ENCODE results near the gene PLXDC1.
"Not testable (repeated sequence)": the region's sequence is repeated elsewhere in the genome, so short reads cannot be mapped to it uniquely, and the experiment has no call there.

Gene PLXDC1

DNA sequence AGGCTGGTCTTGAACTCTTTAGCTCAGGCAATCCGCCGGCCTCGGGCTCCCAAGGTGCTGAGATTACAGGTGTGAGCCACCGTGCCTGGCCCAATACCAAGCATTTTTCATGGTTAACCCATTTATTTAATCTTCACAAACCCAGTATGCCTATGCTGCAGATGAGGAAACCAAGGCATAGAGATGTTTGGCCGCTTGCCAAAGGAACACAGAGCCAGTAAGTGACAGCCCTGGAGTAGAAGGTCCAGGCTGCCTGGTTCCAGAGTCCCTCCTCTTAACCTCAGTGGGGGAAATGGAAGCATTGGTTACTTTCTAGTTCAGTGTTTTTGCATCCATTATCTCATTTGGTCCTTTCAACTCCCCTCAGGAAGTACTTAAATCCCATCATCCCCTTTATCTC is 29.9 kb upstream of the PLXDC1 start:
- DNase-seq (ENCODE audit: low read depth) = no peak

- no peak for DNase-seq (ENCODE audit: low read depth)
Measured at GRCh38 chr17:39178536-39178935, 27.1 kb upstream of the PLXDC1 start.

- no peak for DNase-seq (ENCODE audit: low read depth)
Measured at GRCh38 chr17:39177256-39177655, 25.8 kb upstream of the PLXDC1 start.

- no peak for DNase-seq (ENCODE audit: low read depth)
Measured at GRCh38 chr17:39175695-39176093, 24.3 kb upstream of the PLXDC1 start.

- peak; percentile 63 for DNase-seq (ENCODE audit: low read depth)
Measured at GRCh38 chr17:39174920-39175694, 23.7 kb upstream of the PLXDC1 start.

DNA sequence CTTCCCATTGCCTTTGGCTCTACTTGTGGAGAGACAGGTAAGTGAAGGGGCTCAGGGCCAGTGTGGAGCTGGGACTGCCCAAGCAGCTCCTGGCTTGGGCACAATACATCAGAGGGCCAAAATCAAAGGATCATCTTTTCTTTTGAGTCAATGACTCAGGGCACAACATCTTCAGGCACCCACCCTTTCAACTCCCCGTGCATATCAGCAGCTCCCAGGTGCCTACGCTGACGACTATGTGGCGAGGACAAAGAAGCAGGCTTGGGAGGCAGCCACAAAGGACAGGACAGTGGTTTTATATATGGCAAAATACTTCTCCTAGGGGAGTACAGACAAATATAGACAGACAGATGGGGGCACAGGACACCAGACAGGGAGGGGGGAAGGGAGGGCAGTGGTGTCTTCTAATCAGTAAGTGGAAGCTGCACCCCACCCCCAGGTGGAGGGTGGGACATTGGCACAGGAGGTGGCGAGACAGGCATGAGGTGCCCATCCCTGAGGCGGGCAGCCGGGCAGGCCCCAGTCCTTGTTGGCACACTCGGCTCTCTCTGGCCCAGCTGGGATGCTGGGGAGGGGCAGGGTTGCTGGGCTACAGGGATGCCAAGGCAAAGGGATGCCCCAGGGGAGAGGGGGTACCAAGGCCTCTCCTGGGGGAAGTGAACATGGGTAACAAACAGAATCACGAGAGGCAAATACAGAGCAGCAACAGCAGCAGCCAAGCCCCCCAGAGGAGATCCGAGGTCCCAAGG is 22.3 kb upstream of the PLXDC1 start:
- DNase-seq (ENCODE audit: low read depth) = no peak

DNA sequence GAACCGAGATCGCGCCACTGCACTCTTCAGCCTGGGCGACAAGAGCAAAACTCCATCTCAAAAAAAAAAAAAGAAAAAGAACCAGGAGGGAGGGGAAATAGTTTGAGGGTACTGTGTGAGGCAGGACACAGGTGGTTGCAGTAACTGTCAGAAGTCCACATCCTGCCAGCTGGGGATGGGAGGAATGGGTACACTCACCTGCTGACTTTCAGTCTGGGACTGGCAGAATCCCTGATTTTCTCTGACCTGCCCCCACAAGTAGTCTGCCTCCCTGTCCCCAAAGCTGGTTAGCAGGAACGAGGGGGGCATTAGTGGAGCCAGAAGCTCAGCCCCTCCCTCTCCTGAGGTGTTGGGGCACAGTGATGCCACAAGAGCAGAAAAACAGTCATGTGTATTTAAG is 21.6 kb upstream of the PLXDC1 start:
- DNase-seq (ENCODE audit: low read depth) = no peak

- no peak for DNase-seq (ENCODE audit: low read depth)
Measured at GRCh38 chr17:39171933-39172332, 20.5 kb upstream of the PLXDC1 start.

DNA sequence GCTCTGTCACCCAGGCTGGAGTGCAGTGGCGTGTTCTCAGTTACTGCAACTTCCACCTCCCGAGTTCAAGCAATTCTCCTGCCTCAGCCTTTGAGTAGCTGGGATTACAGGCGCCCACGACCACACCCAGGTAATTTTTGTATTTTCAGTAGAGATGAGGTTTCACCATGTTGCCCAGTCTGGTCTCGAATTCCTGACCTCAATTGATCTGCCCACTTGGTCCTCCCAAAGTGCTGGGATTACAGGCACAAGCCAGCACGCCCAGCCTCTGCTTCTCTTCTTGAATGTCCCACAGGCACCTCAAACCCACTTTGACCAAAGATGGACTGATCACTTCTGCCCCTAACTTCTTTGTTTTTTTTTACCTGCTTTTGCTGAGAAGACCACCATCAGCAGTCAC is 19.1 kb upstream of the PLXDC1 start:
- DNase-seq (ENCODE audit: low read depth) = no peak

DNA sequence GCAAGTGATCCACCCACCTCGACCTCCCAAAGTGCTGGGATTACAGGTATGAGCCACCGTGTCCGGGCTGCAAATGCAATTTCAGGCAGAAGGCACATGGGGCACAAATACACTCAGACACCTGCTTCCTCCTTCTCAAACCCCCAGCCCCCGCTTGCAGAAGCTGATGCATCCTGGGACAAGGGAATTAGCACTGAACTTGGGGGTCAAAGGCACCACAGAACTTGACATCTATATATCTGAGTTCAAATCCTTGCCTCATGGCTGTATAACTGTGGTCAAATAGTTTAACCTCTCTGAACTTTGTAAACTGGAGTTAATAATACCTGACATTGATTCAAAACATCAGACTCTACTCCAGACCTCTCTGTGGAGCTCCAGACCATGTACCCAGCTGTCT is 18.7 kb upstream of the PLXDC1 start:
- no peak for DNase-seq (ENCODE audit: low read depth)

- no peak for DNase-seq (ENCODE audit: low read depth)
Measured at GRCh38 chr17:39169518-39169917, 18.1 kb upstream of the PLXDC1 start.

DNA sequence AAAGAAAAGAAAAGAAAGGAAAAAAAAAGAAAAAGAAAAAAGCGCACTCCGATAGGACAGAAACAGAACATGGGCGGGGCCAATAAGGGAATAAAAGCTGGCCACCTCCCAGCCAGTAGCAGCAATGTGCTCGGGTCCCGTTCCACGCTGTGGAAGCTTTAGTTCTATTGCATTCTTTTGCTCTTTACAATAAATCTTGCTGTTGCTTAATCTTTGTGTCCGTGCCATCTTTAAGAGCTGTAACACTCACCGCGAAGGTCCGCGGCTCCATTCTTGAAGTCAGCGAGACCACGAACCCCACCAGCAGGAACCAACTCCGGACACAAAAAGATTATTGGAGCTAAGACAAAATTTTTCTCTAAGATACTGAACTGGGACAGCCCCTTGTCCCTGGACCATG is 17.7 kb upstream of the PLXDC1 start:
- no peak for DNase-seq (ENCODE audit: low read depth)

DNA sequence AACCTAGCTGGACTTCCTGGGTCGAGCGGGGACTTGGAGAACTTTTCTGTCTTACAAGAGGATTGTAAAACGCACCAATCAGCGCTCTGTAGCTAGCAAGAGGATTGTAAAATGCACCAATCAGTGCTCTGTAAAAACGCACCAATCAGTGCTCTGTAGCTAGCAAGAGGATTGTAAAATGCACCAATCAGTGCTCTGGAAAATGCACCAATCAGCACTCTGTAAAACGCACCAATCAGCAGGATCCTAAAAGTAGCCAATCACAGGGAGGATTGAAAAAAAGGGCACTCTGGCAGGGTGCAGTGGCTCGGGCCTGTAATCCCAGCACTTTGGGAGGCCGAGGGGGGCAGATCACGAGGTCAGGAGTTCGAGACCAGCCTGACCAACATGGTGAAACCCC is 17.1 kb upstream of the PLXDC1 start:
- not testable (repeated sequence) for DNase-seq (ENCODE audit: low read depth)

DNA sequence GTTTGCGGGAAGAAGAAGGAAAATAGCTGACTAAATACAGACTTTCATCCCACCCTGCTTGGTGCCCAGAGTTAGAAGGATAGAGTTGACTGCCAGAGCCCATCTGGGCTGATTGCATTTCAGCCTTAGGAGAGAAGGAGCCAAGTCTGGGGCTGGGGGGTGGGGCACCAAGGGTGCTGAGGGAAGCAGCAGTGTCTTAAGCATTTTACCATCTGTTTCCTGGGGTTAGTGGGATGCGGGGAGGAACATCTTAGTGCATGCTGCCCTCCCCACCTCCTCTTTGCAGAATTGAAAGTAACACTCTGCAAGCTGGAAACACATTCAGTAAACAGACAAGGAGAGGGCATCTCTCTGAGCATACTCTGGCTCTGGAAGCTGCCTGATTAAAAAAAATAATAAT is 16.0 kb upstream of the PLXDC1 start:
- DNase-seq (ENCODE audit: low read depth) = no peak

- DNase-seq (ENCODE audit: low read depth) = no peak
Measured at GRCh38 chr17:39166437-39167335, 15.2 kb upstream of the PLXDC1 start.

- DNase-seq (ENCODE audit: low read depth) = no peak
Measured at GRCh38 chr17:39165841-39166349, 14.5 kb upstream of the PLXDC1 start, which contains the start of gene ARL5C. Gene ARL5C, minus strand, starts transcription at chr17:39166161. Its CDS starts 401 bp downstream, at chr17:39165760.

DNA sequence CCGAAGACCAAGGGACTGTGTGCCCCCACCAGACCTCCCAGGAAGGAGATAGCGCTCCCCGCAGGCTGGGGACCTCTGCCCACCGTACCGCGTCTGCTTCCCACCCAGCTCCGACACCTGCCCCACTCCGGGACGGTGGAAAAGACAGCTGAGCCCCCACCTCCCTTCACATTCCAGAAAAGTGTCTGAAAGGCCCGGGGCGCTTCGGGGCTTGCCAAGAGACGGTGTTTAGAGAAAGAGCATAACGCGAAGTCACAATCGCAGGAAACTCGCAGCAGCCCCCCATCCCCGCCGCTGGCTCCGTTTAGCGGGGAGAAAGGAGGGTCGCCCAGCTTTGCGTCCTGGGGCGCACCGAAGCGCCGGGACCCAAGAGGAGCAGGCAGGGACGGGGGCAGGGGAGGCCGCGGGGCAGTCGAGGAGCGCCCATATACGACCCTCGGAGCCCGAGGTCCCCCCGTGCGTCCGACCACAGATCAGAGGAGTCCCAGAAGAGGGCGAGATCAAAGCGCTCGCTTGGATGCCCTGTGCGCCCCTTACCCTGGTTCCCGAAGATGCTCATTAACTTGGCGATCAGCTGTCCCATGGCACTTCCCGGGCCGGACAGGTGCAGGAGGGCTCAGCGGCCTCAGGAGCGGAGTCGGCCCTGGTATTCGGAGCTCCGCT is 13.9 kb upstream of the PLXDC1 start:
- DNase-seq (ENCODE audit: low read depth) = no peak

- DNase-seq (ENCODE audit: low read depth) = peak; percentile 58
Measured at GRCh38 chr17:39164675-39165143, 13.3 kb upstream of the PLXDC1 start.

DNA sequence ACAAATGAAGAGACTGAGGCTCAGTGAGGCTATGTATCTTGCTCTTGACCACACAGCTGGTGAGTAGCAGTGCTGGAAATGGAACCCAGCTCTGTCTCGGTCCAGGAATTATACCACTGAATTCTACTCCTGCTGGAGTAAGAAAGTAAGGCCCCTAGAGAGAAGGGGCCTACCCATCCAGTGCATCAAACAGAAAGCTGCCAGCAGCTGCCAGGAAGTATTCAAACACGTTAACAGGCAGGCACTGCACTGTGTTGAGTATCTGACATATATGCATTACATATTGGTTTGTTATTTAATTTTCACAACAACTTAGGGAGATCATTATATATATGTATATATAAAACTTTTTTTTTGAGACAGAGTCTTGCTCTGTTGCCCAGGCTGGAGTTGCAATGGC is 10.5 kb upstream of the PLXDC1 start:
- no peak for DNase-seq (ENCODE audit: low read depth)

- DNase-seq (ENCODE audit: low read depth) = no peak
Measured at GRCh38 chr17:39158623-39159022, 7.2 kb upstream of the PLXDC1 start.

DNA sequence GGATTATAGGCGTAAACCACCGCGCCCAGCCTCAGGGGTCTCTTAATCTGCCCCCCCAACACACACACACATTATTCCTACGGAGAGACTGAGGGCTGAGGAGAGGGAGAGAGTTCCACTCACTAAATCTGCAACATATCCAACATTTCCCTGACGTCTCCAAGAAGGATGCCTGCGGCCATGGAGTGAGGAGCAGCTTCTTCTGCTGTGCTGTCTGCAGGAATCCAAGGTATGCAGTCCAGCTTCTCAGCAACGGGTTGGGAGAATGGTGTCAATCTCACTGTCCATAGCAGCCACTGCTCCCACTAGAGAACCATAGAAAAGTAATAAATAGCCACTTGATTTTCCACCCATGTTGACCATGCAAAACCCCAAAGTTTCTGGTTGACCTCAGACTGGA is 5.1 kb upstream of the PLXDC1 start:
- no peak for DNase-seq (ENCODE audit: low read depth)

DNA sequence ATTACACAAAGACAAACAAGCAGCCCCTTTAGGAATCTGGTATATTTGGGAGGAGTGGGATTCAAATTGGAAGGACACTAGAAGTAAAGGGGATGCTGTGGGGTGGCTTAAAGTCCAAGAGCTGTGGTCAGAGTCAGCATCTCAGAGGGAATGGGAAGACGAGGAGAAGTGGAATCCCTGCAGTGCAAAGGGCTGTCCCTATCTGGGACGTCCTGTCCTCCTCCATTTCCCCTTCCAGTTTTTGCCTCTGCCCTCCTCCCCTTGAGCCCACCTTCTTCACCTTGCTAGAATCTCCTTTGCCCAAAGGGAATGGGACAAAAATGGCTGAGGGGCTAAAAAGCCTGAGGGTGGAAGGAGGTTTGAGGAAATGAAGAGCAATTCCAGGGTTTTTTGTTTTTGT is 4.2 kb upstream of the PLXDC1 start:
- no peak for DNase-seq (ENCODE audit: low read depth)

Measured in stimulated activated CD8-positive, alpha-beta memory T cell treated with anti-CD3 and anti-CD28 coated beads, Interleukin-7, amount 100 ng/mL, for 24 hours (primary cell).